SU-DHL-6 (cell line): ENCODE measurements around the gene CACNA1C.

Experiments used
- CTCF ChIP-seq: fragments of 200-600 bp; sonication (generic); IDR thresholded peaks from one replicate; pipeline ENCODE4 v1.5.1; 2017; ENCODE audit warnings: antibody characterized with exemption, mild to moderate bottlenecking, low read length, moderate library complexity; ENCODE audit not compliant: insufficient read depth, poor library complexity, severe bottlenecking
- EZH2phosphoT487 ChIP-seq: fragments of 200-600 bp; sonication (generic), shearing (Covaris generic); conservative IDR thresholded peaks from 2 replicates; pipeline ENCODE4 v1.6.1; 2018; ENCODE audit warnings: mild to moderate bottlenecking, antibody characterized with exemption, low read length, moderate library complexity, mixed read lengths

DNA sequence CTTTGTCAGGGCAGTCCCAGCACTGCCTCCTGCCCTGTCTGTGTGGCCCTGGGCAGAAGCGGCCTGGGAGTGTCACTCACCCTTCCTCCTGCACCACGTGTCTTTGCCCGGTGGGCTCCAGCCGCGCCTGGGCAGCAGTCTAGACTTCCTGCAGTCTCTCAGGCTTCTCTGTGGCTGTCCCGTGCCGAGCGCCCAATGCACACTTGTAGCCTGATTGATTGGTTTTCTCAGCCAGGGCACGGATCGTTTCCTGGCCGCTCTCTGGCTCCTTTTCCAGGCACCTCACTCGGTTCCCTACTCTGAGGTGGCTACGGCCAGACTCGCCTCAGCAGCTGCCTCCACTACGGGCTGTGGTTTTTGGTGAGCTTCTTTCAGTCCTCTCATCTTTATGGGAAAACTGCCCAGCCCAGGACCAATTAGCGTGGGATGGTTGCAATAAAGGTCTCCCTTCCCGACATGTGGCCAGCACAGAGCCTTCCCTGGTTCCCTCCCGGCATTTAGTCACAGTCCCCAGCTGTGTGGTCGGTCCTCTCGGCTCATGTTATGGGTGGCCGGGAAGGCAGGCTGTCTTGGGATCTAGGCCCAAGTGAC is 133.1 kb downstream of the CACNA1C start:
- TF ChIP-seq CTCF = no peak
- no peak for TF ChIP-seq EZH2phosphoT487
